Naive thymus-derived CD4-positive, alpha-beta T cell (primary cell): ENCODE data around the gene MFN2. TPM values are rescaled to one million over a fixed set of nuclear protein-coding genes. Genes with fewer than 3 reads are reported as not detected.
A peak's percentile ranks its signal among the peaks of the same experiment; 100 is the strongest.

Experiments
- ATAC-seq: fragments of 150-1000 bp; cut with Tn5 transposase; 2 replicates; pipeline ENCODE4 v1.10.0; 2021; ENCODE audit warnings: mild to moderate bottlenecking, moderate library complexity
- CTCF ChIA-PET: fragments of 350-600 bp; sonication (Branson Sonifier 250); formaldehyde crosslinking; loops from one replicate; lab custom pipeline; 2021; ENCODE audit warnings: antibody characterized with exemption; lab: Charles Lee
- POLR2A ChIA-PET: fragments of 350-600 bp; sonication (Branson Sonifier 250); formaldehyde crosslinking; loops from one replicate; lab custom pipeline; 2021; ENCODE audit warnings: antibody characterized with exemption, inconsistent platforms; lab: Charles Lee
- DNase-seq, 9 donors: peaks; one replicate each; pipeline versions ENCODE4 v3.0.0 to v3.0.0-alpha.2; 2020 to 2022; ENCODE audit warnings: mixed read lengths in 1 of 9
- H3K27ac ChIP-seq: one replicate; pipeline ENCODE4 v1.7.0; 2013; ENCODE audit warnings: mild to moderate bottlenecking, low read depth, low read length, moderate library complexity
- H3K27me3 ChIP-seq, 2 donors: one replicate each; pipeline ENCODE4 v1.7.0; 2013; ENCODE audit warnings: low read length in 2 of 2, mild to moderate bottlenecking in 2 of 2, moderate library complexity in 2 of 2; ENCODE audit not compliant: control insufficient read depth in 2 of 2, insufficient read depth in 2 of 2
- H3K36me3 ChIP-seq, 3 experiments: 1 replicate in 2 of 3; 2 replicates in 1 of 3; pipeline ENCODE4 v1.7.0; 2013; ENCODE audit warnings: low read length in 3 of 3, mild to moderate bottlenecking in 3 of 3, moderate library complexity in 1 of 3; ENCODE audit not compliant: insufficient read depth in 3 of 3, control insufficient read depth in 2 of 3
- H3K4me1 ChIP-seq, 2 donors: one replicate each; pipeline ENCODE4 v1.7.0; 2013; ENCODE audit warnings: low read length in 2 of 2, mild to moderate bottlenecking in 2 of 2, moderate library complexity in 1 of 2; ENCODE audit not compliant: control insufficient read depth in 2 of 2, insufficient read depth in 2 of 2
- H3K4me3 ChIP-seq: 2 replicates; pipeline ENCODE4 v1.7.0; 2013; ENCODE audit warnings: mild to moderate bottlenecking, low read length
- H3K9me3 ChIP-seq, 3 experiments: 1 replicate in 2 of 3; 2 replicates in 1 of 3; pipeline ENCODE4 v1.7.0; 2013; ENCODE audit warnings: low read length in 3 of 3; ENCODE audit not compliant: control insufficient read depth in 2 of 3
- H3K27ac Mint-ChIP-seq, 9 donors: one replicate each; pipeline ENCODE4 v1.8.0; 2020 to 2022; ENCODE audit warnings: mixed read lengths in 9 of 9, mild to moderate bottlenecking in 8 of 9, moderate library complexity in 5 of 9, inconsistent platforms in 2 of 9
- H3K27me3 Mint-ChIP-seq, 5 donors: one replicate each; pipeline ENCODE4 v1.8.0; 2021 to 2022; ENCODE audit warnings: mixed read lengths in 5 of 5, mild to moderate bottlenecking in 1 of 5
- H3K36me3 Mint-ChIP-seq, 5 donors: one replicate each; pipeline ENCODE4 v1.8.0; 2020 to 2022; ENCODE audit warnings: mixed read lengths in 5 of 5, mild to moderate bottlenecking in 3 of 5, inconsistent platforms in 1 of 5
- H3K4me1 Mint-ChIP-seq, 7 donors: one replicate each; pipeline ENCODE4 v1.8.0; 2020 to 2022; ENCODE audit warnings: mixed read lengths in 7 of 7, mild to moderate bottlenecking in 3 of 7, inconsistent platforms in 1 of 7
- H3K4me3 Mint-ChIP-seq, 10 donors: one replicate each; pipeline ENCODE4 v1.8.0; 2020 to 2022; ENCODE audit warnings: mild to moderate bottlenecking in 10 of 10, mixed read lengths in 10 of 10, moderate library complexity in 6 of 10, inconsistent platforms in 2 of 10
- H3K9me3 Mint-ChIP-seq, 11 donors: one replicate each; pipeline ENCODE4 v1.8.0; 2020 to 2022; ENCODE audit warnings: mixed read lengths in 11 of 11, mild to moderate bottlenecking in 4 of 11, inconsistent platforms in 1 of 11, moderate library complexity in 1 of 11
- intact Hi-C, 2 donors: fragments of 100-400 bp; cut with micrococcal nuclease; formaldehyde crosslinking; loops; one replicate each; pipeline ENCODE4 v1.15.1; 2023
- polyA plus RNA-seq, 2 donors: library from polyadenylated mRNA; unstranded; fragments of 300-500 nt; fragmentation: Illumina TruSeq; gene quantifications; one replicate each; pipeline ENCODE4 v1.2.3, GENCODE V29; 2021
- total RNA-seq, 6 experiments: library from RNA in 5 of 6; stranded (reverse) in 5 of 6; gene quantifications; 1 replicate in 5 of 6; 2 replicates in 1 of 6; pipeline ENCODE4 v1.2.3 and lab custom pipeline; 2021 to 2026

The MFN2 gene
- total and polyA plus RNA-seq, 7 experiments from 2014 or later = 29.5 to 58.6 (median 42.8) TPM

- Histone ChIP-seq H3K9me3 (no peaks in the 10 kb centered on the region), H3K36me3 (no peaks in the 10 kb centered on the region), H3K4me1 (peaks cover 0 to 5% of the 10 kb centered on the region in 2 donors), H3K27ac (no peak overlapping the region), H3K4me3 (no peak overlapping the region), H3K27me3 (no peaks in the 10 kb centered on the region)
- H3K27ac Mint-ChIP-seq = no peak overlapping the region
- intact Hi-C loops = no loop called here
- H3K36me3 Mint-ChIP-seq = no peaks in the 10 kb centered on the region
- H3K4me3 Mint-ChIP-seq = no peak overlapping the region
- ATAC-seq (no peak), DNase-seq (no peak)
- peaks cover 0 to 54% (median 0%) of the 10 kb centered on the region in 7 donors for H3K4me1 Mint-ChIP-seq
- POLR2A ChIA-PET = no interaction called here
- H3K9me3 Mint-ChIP-seq = no peaks in the 10 kb centered on the region
- CTCF ChIA-PET = no interaction called here
- H3K27me3 Mint-ChIP-seq = no peaks in the 10 kb centered on the region
Measured at GRCh38 chr1:12053752-12054548, 73.7 kb downstream of the MFN2 start.

DNA sequence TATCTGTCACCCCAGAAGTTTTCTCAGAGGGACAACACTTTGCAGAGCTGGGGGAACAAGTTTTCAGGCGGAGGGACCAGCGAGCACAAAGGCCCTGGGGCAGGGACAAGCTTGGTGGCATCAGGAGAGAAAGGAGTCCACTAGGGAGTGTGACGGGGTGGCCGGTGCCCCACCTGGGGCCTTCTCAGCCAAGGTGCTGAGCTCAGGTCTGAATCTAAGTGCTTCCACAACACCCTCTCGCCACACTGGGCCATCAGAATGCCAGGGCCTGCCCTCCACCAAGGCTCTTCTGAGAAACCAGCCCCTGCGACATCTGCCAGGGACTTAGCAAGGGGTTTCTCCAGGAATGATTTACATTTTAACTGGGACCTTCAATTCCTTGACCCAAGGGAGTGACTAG, 75.0 kb downstream of the MFN2 start:
- DNase-seq (no peak), ATAC-seq (no peak)
- Histone ChIP-seq H3K4me1 (peaks cover 0 to 5% of the 10 kb centered on the region in 2 donors), H3K4me3 (no peak overlapping the region), H3K9me3 (no peaks in the 10 kb centered on the region), H3K36me3 (no peaks in the 10 kb centered on the region), H3K27me3 (no peaks in the 10 kb centered on the region), H3K27ac (no peak overlapping the region)
- ChIA-PET POLR2A (no interaction called here), CTCF (no interaction called here)
- no peak overlapping the region for H3K4me3 Mint-ChIP-seq
- peaks cover 0 to 7% (median 0%) of the 10 kb centered on the region in 5 donors for H3K27me3 Mint-ChIP-seq
- no peak overlapping the region for H3K27ac Mint-ChIP-seq
- peaks cover 0 to 5% (median 0%) of the 10 kb centered on the region in 11 donors for H3K9me3 Mint-ChIP-seq
- peaks cover 0 to 58% (median 0%) of the 10 kb centered on the region in 7 donors for H3K4me1 Mint-ChIP-seq
- intact Hi-C loops = no loop called here
- H3K36me3 Mint-ChIP-seq = peaks cover 0 to 2% (median 0%) of the 10 kb centered on the region in 5 donors

- no peaks in the 10 kb centered on the region for H3K9me3 ChIP-seq
- H3K9me3 Mint-ChIP-seq = peaks cover 0 to 8% (median 0%) of the 10 kb centered on the region in 11 donors
- peaks cover 0 to 2% (median 0%) of the 10 kb centered on the region in 5 donors for H3K36me3 Mint-ChIP-seq
- intact Hi-C loops = no loop called here
- H3K27ac ChIP-seq = no peak overlapping the region
- POLR2A ChIA-PET = no interaction called here
- DNase-seq (no peak), ATAC-seq (no peak)
- H3K4me1 ChIP-seq = peaks cover 0 to 5% of the 10 kb centered on the region in 2 donors
- no peak overlapping the region for H3K4me3 ChIP-seq
- no peaks in the 10 kb centered on the region for H3K27me3 ChIP-seq
- peaks cover 0 to 57% (median 0%) of the 10 kb centered on the region in 7 donors for H3K4me1 Mint-ChIP-seq
- peaks cover 0 to 7% (median 0%) of the 10 kb centered on the region in 5 donors for H3K27me3 Mint-ChIP-seq
- no peaks in the 10 kb centered on the region for H3K36me3 ChIP-seq
- peak overlapping the region in 2 of 9 donors; percentile 41 to 62 for H3K27ac Mint-ChIP-seq
- CTCF ChIA-PET = no interaction called here
- peak overlapping the region in 1 of 10 donors; percentile 11 for H3K4me3 Mint-ChIP-seq
Measured at GRCh38 chr1:12056331-12056841, 76.1 kb downstream of the MFN2 start.

DNA sequence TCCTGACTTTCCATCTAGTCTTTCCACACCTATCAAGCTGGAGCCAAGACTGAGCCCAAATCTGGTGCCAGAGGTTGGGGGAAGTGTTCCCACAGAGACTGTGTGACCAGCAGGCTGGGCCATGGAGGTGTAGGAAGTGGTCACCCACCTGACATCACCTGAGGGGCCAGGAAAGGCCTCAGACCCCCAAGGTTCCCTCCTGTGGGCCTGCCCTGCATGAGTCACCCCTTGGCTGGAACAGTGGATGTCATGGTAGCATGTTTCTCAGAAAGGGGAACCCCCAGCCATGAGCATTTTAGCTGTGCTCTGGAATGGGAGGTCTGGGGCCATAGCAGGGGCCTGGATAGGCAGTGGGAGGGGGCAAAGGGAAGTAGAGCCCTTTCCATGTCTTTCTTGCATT, 77.1 kb downstream of the MFN2 start:
- peaks cover 0 to under 1% of the 10 kb centered on the region in 2 donors for H3K4me1 ChIP-seq
- no peaks in the 10 kb centered on the region for H3K36me3 ChIP-seq
- Mint-ChIP-seq H3K4me3 (no peak overlapping the region), H3K27me3 (peaks cover 0 to 7% (median 0%) of the 10 kb centered on the region in 5 donors), H3K9me3 (peaks cover 0 to 8% (median 0%) of the 10 kb centered on the region in 11 donors), H3K36me3 (peaks cover 0 to 6% (median 0%) of the 10 kb centered on the region in 5 donors), H3K4me1 (peaks cover 0 to 53% (median 0%) of the 10 kb centered on the region in 7 donors), H3K27ac (peak overlapping the region in 1 of 9 donors; percentile 50)
- no peak overlapping the region for H3K4me3 ChIP-seq
- no peak for ATAC-seq
- no peak overlapping the region for H3K27ac ChIP-seq
- CTCF ChIA-PET = no interaction called here
- H3K9me3 ChIP-seq = no peaks in the 10 kb centered on the region
- H3K27me3 ChIP-seq = no peaks in the 10 kb centered on the region
- intact Hi-C loops = no loop called here
- peak in 1 of 9 donors; percentile 61 for DNase-seq
- POLR2A ChIA-PET = no interaction called here

DNA sequence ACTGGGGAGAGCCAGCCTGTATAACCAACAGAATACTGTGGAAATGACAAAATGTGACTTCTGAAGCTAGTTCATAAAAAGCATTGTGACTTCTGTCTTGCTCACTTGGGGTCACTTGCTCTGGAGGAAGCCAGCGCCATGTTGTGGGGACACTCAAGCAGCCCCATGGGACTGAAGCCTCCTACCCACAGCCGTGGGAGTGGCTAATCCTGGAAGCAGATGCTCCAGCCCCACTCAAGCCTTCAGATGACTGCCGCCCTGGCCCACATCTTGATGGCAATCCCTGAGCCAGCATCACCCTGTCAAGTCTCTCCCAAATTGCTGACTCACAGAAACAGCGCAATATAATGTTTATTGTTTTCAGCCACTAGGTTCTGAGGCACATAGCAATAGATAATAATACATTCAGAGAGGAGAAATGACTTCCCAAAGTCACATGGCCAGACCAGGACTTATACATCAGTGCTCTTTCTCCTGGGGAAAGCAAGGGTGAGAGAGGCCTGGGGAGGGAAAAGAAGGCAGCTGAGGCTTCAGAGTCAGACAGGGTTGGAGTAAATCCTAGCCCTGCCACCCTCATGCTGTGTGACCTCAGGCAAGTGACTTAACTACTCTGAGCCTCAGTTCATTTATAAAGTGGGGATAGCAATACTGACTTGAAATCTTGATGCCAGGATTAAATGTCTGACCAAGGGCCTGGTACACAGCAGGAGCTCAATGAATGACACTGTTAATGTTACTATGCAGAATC, 77.9 kb downstream of the MFN2 start:
- POLR2A ChIA-PET = no interaction called here
- H3K36me3 Mint-ChIP-seq = peaks cover 0 to 6% (median 0%) of the 10 kb centered on the region in 5 donors
- Histone ChIP-seq H3K27me3 (peaks cover 0 to 4% of the 10 kb centered on the region in 2 donors), H3K4me3 (no peak overlapping the region), H3K36me3 (no peaks in the 10 kb centered on the region), H3K4me1 (peaks cover 0 to 4% of the 10 kb centered on the region in 2 donors), H3K9me3 (no peaks in the 10 kb centered on the region), H3K27ac (no peak overlapping the region)
- CTCF ChIA-PET = no interaction called here
- H3K9me3 Mint-ChIP-seq = peaks cover 0 to 8% (median 0%) of the 10 kb centered on the region in 11 donors
- peaks cover 3 to 10% (median 4%) of the 10 kb centered on the region in 5 donors for H3K27me3 Mint-ChIP-seq
- intact Hi-C loops = no loop called here
- H3K4me1 Mint-ChIP-seq = peaks cover 3 to 51% (median 4%) of the 10 kb centered on the region in 7 donors
- DNase-seq (no peak), ATAC-seq (no peak)
- no peak overlapping the region for H3K27ac Mint-ChIP-seq
- no peak overlapping the region for H3K4me3 Mint-ChIP-seq

DNA sequence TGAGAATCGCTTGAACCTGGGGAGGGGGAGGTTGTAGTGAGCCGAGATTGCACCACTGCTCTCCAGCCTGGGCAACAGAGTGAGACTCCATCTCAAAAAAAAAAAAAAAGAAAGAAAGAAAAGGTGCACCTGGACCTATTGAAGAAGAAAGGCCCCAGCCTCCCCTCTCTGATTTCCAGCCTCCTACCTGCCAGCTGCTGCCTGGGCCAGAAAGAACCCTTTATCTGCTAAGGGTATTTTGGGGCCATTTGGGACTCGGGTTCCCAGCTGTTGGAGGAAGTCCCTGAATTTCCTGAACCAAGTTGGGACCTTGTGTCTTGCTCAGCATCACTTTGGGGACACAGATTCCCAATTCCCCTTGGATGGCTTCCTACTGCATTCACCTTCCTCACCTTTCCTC, 79.0 kb downstream of the MFN2 start:
- CTCF ChIA-PET = no interaction called here
- peaks cover 0 to 8% (median 0%) of the 10 kb centered on the region in 11 donors for H3K9me3 Mint-ChIP-seq
- no peaks in the 10 kb centered on the region for H3K36me3 ChIP-seq

More for the DNA sequence above, 79.0 kb downstream of the MFN2 start:
- Histone ChIP-seq H3K27ac (no peak overlapping the region), H3K4me1 (peaks cover 9 to 11% of the 10 kb centered on the region in 2 donors), H3K4me3 (no peak overlapping the region), H3K27me3 (peaks cover 0 to 12% of the 10 kb centered on the region in 2 donors), H3K9me3 (no peaks in the 10 kb centered on the region)
- Mint-ChIP-seq H3K4me3 (no peak overlapping the region), H3K4me1 (peaks cover 6 to 52% (median 8%) of the 10 kb centered on the region in 7 donors), H3K27me3 (peaks cover 11 to 19% (median 12%) of the 10 kb centered on the region in 5 donors), H3K36me3 (peaks cover 0 to 6% (median 0%) of the 10 kb centered on the region in 5 donors), H3K27ac (no peak overlapping the region)
- ATAC-seq = no peak
- intact Hi-C loops = no loop called here
- DNase-seq = no peak
- POLR2A ChIA-PET = no interaction called here
